Mesendoderm (in vitro differentiated cells): ENCODE measurements around the gene WDR18. TPM values are rescaled to one million over a fixed set of nuclear protein-coding genes. Genes with fewer than 3 reads are reported as not detected.
A peak's percentile ranks its signal among the peaks of the same experiment; 100 is the strongest.

Source experiments
- DNase-seq: peaks from one replicate; pipeline ENCODE4 v3.0.0; 2013
- H2AK5ac ChIP-seq: 2 replicates; pipeline ENCODE4 v1.6.1; 2013; ENCODE audit warnings: low read length, inconsistent platforms
- H2BK120ac ChIP-seq: 2 replicates; pipeline ENCODE4 v1.6.1; 2013; ENCODE audit warnings: low read depth, mild to moderate bottlenecking, low read length, moderate library complexity, mixed read lengths
- H2BK15ac ChIP-seq: replicated peaks from 2 replicates; pipeline ENCODE4 v1.6.1; 2013; ENCODE audit warnings: low read depth, mild to moderate bottlenecking, moderate library complexity
- H2BK5ac ChIP-seq: 2 replicates; pipeline ENCODE4 v1.6.1; 2013; ENCODE audit warnings: low read length, inconsistent platforms
- H3K18ac ChIP-seq: 2 replicates; pipeline ENCODE4 v1.6.1; 2013; ENCODE audit warnings: mild to moderate bottlenecking, low read length, mixed read lengths
- H3K23ac ChIP-seq: one replicate; pipeline ENCODE4 v1.6.1; 2013; ENCODE audit warnings: low read length
- H3K27ac ChIP-seq: 2 replicates; pipeline ENCODE4 v1.5.1; 2013; ENCODE audit warnings: low read depth, mild to moderate bottlenecking, inconsistent platforms, low read length, moderate library complexity
- H3K27me3 ChIP-seq: 2 replicates; pipeline ENCODE4 v1.6.1; 2013; ENCODE audit warnings: low read length, control low read depth, mild to moderate bottlenecking, inconsistent platforms; ENCODE audit not compliant: insufficient read depth, poor library complexity
- H3K36me3 ChIP-seq: 2 replicates; pipeline ENCODE4 v1.6.1; 2013; ENCODE audit warnings: low read length, inconsistent platforms; ENCODE audit not compliant: control insufficient read depth, insufficient read depth
- H3K4ac ChIP-seq: one replicate; pipeline ENCODE4 v1.6.1; 2013; ENCODE audit warnings: low read depth, mild to moderate bottlenecking, low read length, moderate library complexity
- H3K4me1 ChIP-seq: 2 replicates; pipeline ENCODE4 v1.6.1; 2013; ENCODE audit warnings: low read depth, low read length, inconsistent platforms; ENCODE audit not compliant: control insufficient read depth
- H3K4me2 ChIP-seq: 2 replicates; pipeline ENCODE4 v1.6.1; 2013; ENCODE audit warnings: low read length
- H3K4me3 ChIP-seq: 2 replicates; pipeline ENCODE4 v1.5.1; 2013; ENCODE audit warnings: mild to moderate bottlenecking, low read length
- H3K56ac ChIP-seq: one replicate; pipeline ENCODE4 v1.6.1; 2013; ENCODE audit warnings: low read length
- H3K79me1 ChIP-seq: 2 replicates; pipeline ENCODE4 v1.6.1; 2013; ENCODE audit warnings: low read length, inconsistent platforms
- H3K79me2 ChIP-seq: 2 replicates; pipeline ENCODE4 v1.6.1; 2013; ENCODE audit warnings: mild to moderate bottlenecking, low read length; ENCODE audit not compliant: control insufficient read depth, insufficient read depth
- H3K9ac ChIP-seq: 2 replicates; pipeline ENCODE4 v1.6.1; 2013; ENCODE audit warnings: low read length, inconsistent platforms
- H4K5ac ChIP-seq: one replicate; pipeline ENCODE4 v1.6.1; 2013; ENCODE audit warnings: low read length
- H4K8ac ChIP-seq: one replicate; pipeline ENCODE4 v1.6.1; 2013; ENCODE audit warnings: low read depth, mild to moderate bottlenecking, control low read depth, low read length, moderate library complexity
- WGBS: extraction: QIAGEN DNeasy Blood & Tissue Kit; methylation state at CpG from one replicate; pipeline ENCODE4 v1.1.7; 2013; ENCODE audit warnings: low lambda C conversion rate, missing lambda C conversion rate; ENCODE audit not compliant: insufficient coverage; ENCODE audit errors: extremely low coverage; 5-methylcytosine and 5-hydroxymethylcytosine counted together
- polyA plus RNA-seq, 2 experiments: library from polyadenylated mRNA; stranded (reverse); fragments of 200-250 nt; gene quantifications; one replicate each; pipeline ENCODE4 v1.2.3, GENCODE V29; 2013

The WDR18 gene
- polyA plus RNA-seq (2013, experiment 1 of 2) = 61.9 TPM
- polyA plus RNA-seq (2013, experiment 2 of 2) = 58.1 TPM

- peak within 1 kb of the TSS; percentile 95 for H3K4me2 ChIP-seq
- DNase-seq = peak; percentile 92
Observed at GRCh38 chr19:984165-984967, at the start of gene WDR18. WDR18 (plus strand) TSS chr19:984345; CDS start chr19:984354, 9 bp downstream.

GRCh38 chr19:934865-935479 lies 49.2 kb upstream of the WDR18 start:
- Histone ChIP-seq H3K4me2 (no peak overlapping the region), H2BK5ac (no peak overlapping the region), H3K27me3 (no peaks in the 10 kb centered on the region), H3K4me1 (no peaks in the 10 kb centered on the region), H3K4me3 (no peak overlapping the region), H3K9ac (no peak overlapping the region), H3K27ac (no peak overlapping the region), H4K8ac (no peak overlapping the region), H3K79me2 (peaks cover 67% of the 10 kb centered on the region), H2BK15ac (no peak overlapping the region), H3K56ac (no peak overlapping the region), H3K4ac (no peak overlapping the region), H2BK120ac (no peak overlapping the region), H2AK5ac (no peak overlapping the region), H3K79me1 (peaks cover 10% of the 10 kb centered on the region), H4K5ac (no peak overlapping the region), H3K18ac (no peak overlapping the region), H3K23ac (no peak overlapping the region), H3K36me3 (peaks cover 9% of the 10 kb centered on the region)
- no peak for DNase-seq
- WGBS = no CpG with 5 or more reads among the region's 31 CpGs

More at GRCh38 chr19:984165-984967, at the start of gene WDR18:
- Histone ChIP-seq H3K9ac (peak within 1 kb of the TSS; percentile 90), H2BK5ac (peak within 1 kb of the TSS; percentile 38), H3K4ac (peak within 1 kb of the TSS; percentile 87), H3K27ac (peak within 1 kb of the TSS; percentile 80), H3K4me1 (peaks cover 6% of the 10 kb centered on the region), H3K79me2 (peaks cover 11% of the 10 kb centered on the region), H3K56ac (peak within 1 kb of the TSS; percentile 94), H3K27me3 (no peaks in the 10 kb centered on the region), H3K79me1 (peaks cover 6% of the 10 kb centered on the region), H2BK15ac (no peak within 1 kb of the TSS), H3K36me3 (peaks cover 6% of the 10 kb centered on the region), H4K5ac (peak within 1 kb of the TSS; percentile 91), H4K8ac (no peak within 1 kb of the TSS), H3K18ac (peak within 1 kb of the TSS; percentile 91), H2BK120ac (no peak within 1 kb of the TSS), H2AK5ac (no peak within 1 kb of the TSS), H3K23ac (no peak within 1 kb of the TSS), H3K4me3 (peak within 1 kb of the TSS; percentile 71)
- WGBS = no CpG with 5 or more reads among the region's 78 CpGs

- Histone ChIP-seq H3K56ac (no peak overlapping the region), H2AK5ac (no peak overlapping the region), H2BK15ac (no peak overlapping the region), H4K5ac (no peak overlapping the region), H3K79me2 (peaks cover 75% of the 10 kb centered on the region), H3K4ac (no peak overlapping the region), H3K18ac (no peak overlapping the region), H3K9ac (no peak overlapping the region), H3K79me1 (peaks cover 10% of the 10 kb centered on the region), H3K36me3 (peaks cover 9% of the 10 kb centered on the region), H3K4me3 (no peak overlapping the region), H3K4me2 (no peak overlapping the region), H4K8ac (no peak overlapping the region), H3K27ac (no peak overlapping the region), H2BK5ac (no peak overlapping the region), H3K27me3 (no peaks in the 10 kb centered on the region), H3K4me1 (no peaks in the 10 kb centered on the region), H3K23ac (no peak overlapping the region), H2BK120ac (no peak overlapping the region)
- no CpG with 5 or more reads among the region's 10 CpGs for WGBS
- DNase-seq = no peak
Observed at GRCh38 chr19:936175-936546, 48.0 kb upstream of the WDR18 start.

DNA sequence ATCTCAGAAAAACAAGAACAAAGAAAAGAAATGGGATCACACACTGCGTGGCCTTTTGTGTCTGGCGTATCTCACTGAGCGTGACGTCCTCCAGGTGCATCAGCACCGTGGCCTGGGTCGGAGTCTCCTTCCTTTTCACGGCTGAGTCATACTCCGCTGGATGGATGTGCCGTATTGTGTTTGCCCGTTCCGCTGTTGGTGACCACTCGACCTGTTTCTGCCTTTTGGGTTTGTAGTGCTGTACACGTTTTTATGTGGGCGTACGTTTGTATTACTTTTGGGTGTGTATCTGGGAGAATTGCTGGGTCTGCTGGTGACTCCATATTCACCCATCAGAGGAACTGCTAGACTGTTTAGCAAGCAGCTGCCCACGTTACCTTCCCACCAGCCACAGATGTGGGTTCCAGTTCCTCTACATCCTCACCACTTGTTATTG lies 46.9 kb upstream of the WDR18 start:
- no peak overlapping the region for H3K23ac ChIP-seq

DNA sequence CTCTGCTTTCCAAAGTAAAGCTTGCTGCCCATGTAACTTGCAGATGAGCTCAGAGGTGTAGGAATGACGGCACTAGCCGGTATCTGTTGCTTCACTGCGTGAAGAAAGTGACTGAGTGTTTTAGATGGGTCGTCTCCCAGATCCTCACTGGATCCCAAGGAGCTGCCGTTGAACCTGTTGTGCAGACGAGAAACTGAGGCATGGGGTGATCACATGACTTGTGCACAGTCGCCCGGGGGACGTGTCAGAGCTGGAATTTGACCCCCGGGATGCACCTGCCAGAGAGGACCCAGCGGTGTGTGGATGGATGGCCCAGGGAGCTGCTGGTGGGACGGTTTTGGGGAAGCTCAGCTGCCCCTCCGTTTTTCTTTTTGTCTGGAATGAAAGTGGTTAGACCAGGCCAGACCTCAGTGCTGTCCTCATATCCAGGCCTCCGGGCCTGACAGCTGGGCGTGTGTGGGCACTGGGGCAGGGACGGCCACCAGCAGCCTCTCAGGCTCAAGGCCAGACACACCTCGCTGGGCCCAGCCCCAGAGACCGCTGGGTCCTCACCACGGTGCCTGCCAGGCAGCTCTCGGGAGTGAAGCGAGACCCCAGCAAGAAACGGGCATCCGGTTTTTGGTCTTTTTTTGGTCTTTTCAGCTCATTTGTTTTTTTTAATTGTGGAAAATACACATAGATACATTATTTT lies 45.8 kb upstream of the WDR18 start:
- no peak overlapping the region for H2BK5ac ChIP-seq
- H3K27ac ChIP-seq = no peak overlapping the region
- no peaks in the 10 kb centered on the region for H3K4me1 ChIP-seq
- no peak overlapping the region for H4K5ac ChIP-seq
- no peaks in the 10 kb centered on the region for H3K27me3 ChIP-seq
- no peak overlapping the region for H3K4me2 ChIP-seq
- no CpG with 5 or more reads among the region's 23 CpGs for WGBS
- DNase-seq = no peak
- no peak overlapping the region for H3K4ac ChIP-seq
- peaks cover 67% of the 10 kb centered on the region for H3K79me2 ChIP-seq
- H3K23ac ChIP-seq = no peak overlapping the region
- no peak overlapping the region for H2BK120ac ChIP-seq
- no peak overlapping the region for H3K56ac ChIP-seq
- no peak overlapping the region for H3K9ac ChIP-seq
- H2AK5ac ChIP-seq = no peak overlapping the region
- peaks cover 8% of the 10 kb centered on the region for H3K79me1 ChIP-seq
- H3K36me3 ChIP-seq = peaks cover 11% of the 10 kb centered on the region
- no peak overlapping the region for H3K4me3 ChIP-seq
- H2BK15ac ChIP-seq = no peak overlapping the region
- no peak overlapping the region for H3K18ac ChIP-seq
- H4K8ac ChIP-seq = no peak overlapping the region

More for the DNA sequence above, 46.9 kb upstream of the WDR18 start:
- Histone ChIP-seq H2BK120ac (no peak overlapping the region), H3K4me1 (no peaks in the 10 kb centered on the region), H3K56ac (no peak overlapping the region), H2AK5ac (no peak overlapping the region), H3K4me2 (no peak overlapping the region), H3K79me1 (peaks cover 9% of the 10 kb centered on the region), H2BK5ac (no peak overlapping the region), H3K27me3 (no peaks in the 10 kb centered on the region), H3K4me3 (no peak overlapping the region), H3K4ac (no peak overlapping the region), H3K9ac (no peak overlapping the region), H4K5ac (no peak overlapping the region), H3K36me3 (peaks cover 9% of the 10 kb centered on the region), H4K8ac (no peak overlapping the region), H3K79me2 (peaks cover 75% of the 10 kb centered on the region), H2BK15ac (no peak overlapping the region), H3K18ac (no peak overlapping the region), H3K27ac (no peak overlapping the region)
- DNase-seq = no peak
- WGBS = no CpG with 5 or more reads among the region's 16 CpGs
